Smooth muscle cell of bladder (primary cell): Measurements from ENCODE around the gene ATP5IF1. TPM values are rescaled to one million over a fixed set of nuclear protein-coding genes. Genes with fewer than 3 reads are reported as not detected.

Experiments
- total RNA-seq: library from RNA; depleted of rRNA; stranded (reverse); fragments of >200 nt; gene quantifications from 2 replicates; pipeline ENCODE4 v1.2.3, GENCODE V29; 2014

ATP5IF1 gene
- total RNA-seq: 181 and 203 TPM in 2 replicates

GRCh38 chr1:28235755-28236655, at the start of gene ATP5IF1:
Gene ATP5IF1 (plus strand): TSS chr1:28236124. CDS start chr1:28236184, 60 bp downstream.

GRCh38 chr1:28232558-28233263, 3.2 kb upstream of the ATP5IF1 start, which contains the start of gene DNAJC8:
Gene DNAJC8 (minus strand): TSS chr1:28233029. CDS start chr1:28232998, 31 bp downstream.

GRCh38 chr1:28259252-28259933, 23.5 kb downstream of the ATP5IF1 start, which contains the start of gene SESN2:
Gene SESN2 (plus strand): TSS chr1:28259518. CDS start chr1:28259848, 330 bp downstream.

Other genes starting within 250 kb of the ATP5IF1 start
- gene EYA3, start 147.5 kb upstream of the ATP5IF1 start, total RNA-seq: 8.1 and 8.5 TPM in 2 replicates
- not detected in 2 replicates for gene PTAFR, start 59.4 kb upstream of the ATP5IF1 start, total RNA-seq
- 53.5 and 60.5 TPM in 2 replicates for gene DNAJC8, start 3.1 kb upstream of the ATP5IF1 start, total RNA-seq
- 19.4 and 27.0 TPM in 2 replicates for gene SESN2, start 23.4 kb downstream of the ATP5IF1 start, total RNA-seq
- 20.2 and 26.3 TPM in 2 replicates for gene MED18, start 92.9 kb downstream of the ATP5IF1 start, total RNA-seq
- gene PHACTR4, start 133.6 kb downstream of the ATP5IF1 start, total RNA-seq: 3.1 and 3.7 TPM in 2 replicates